ENCODE measurements around the gene CHRNA7.

Gene CHRNA7

DNA sequence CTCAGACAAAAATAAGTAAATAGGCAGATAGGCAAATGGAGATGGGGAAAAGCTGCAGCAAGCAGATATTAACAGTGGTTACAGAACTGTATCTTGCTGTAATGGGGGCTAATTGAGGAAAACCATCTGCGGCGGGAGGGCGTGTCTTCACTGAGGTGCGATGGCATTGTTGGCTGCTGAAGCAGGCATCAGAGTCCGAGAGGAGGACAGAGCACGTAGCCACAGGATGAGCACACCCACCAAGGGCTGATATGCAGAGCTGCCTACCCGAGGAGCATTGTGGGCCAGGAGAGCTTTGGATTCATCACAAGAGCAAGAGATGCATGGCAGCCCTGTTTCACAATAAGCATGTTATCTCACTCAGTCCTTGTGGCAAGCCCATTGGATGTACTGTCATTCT is 30.4 kb downstream of the CHRNA7 start:
- intact Hi-C loops (cut with DNase I), result no loop called here
- no peak for DNase-seq

DNA sequence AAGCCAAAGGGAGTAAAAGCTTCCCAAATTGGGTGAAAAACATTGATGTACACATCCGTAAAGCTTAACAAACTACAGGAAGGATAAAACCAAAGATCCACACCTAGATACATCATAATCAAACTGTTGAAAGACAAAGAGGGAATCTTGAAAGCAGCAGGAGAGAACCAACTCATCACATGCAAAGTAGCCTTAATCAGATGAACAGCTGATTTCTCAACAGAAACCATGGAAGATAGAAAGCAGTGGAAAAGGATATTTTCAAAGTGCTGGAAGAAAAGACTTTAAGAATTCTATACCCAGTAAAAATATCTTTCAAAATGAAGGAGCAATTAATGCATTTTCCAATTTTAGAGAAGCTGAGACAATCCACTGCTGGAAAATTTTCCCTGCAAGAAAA is 36.8 kb downstream of the CHRNA7 start:
- intact Hi-C loops (cut with DNase I), result no loop called here
- DNase-seq, result no peak

DNA sequence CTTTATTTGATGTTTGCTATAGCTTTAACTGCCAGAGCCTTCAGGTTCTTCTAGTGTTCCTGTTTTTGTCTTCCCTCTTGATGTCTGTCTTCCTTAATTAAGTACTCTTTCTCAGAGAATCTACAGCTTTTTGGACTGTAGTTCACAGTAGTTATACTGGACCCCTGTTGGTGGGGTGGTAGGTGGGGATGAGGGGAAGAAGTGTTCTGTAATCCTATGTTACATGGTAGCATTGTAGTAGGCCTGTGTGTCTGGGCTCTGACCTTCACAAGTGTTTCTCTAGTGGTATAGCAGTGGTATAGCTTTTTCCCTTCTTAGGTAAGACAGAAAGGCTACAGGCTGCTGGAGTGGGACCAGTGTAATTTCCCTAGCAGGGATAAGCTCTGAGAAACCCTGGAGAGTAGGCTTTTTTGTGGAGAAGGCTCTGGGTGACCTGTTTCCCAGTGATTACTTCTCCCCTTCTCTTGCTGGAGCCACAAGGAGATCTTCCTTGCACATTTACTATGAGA is 59.6 kb downstream of the CHRNA7 start:
- no peak for DNase-seq
- intact Hi-C loops (cut with DNase I), result no loop called here

DNA sequence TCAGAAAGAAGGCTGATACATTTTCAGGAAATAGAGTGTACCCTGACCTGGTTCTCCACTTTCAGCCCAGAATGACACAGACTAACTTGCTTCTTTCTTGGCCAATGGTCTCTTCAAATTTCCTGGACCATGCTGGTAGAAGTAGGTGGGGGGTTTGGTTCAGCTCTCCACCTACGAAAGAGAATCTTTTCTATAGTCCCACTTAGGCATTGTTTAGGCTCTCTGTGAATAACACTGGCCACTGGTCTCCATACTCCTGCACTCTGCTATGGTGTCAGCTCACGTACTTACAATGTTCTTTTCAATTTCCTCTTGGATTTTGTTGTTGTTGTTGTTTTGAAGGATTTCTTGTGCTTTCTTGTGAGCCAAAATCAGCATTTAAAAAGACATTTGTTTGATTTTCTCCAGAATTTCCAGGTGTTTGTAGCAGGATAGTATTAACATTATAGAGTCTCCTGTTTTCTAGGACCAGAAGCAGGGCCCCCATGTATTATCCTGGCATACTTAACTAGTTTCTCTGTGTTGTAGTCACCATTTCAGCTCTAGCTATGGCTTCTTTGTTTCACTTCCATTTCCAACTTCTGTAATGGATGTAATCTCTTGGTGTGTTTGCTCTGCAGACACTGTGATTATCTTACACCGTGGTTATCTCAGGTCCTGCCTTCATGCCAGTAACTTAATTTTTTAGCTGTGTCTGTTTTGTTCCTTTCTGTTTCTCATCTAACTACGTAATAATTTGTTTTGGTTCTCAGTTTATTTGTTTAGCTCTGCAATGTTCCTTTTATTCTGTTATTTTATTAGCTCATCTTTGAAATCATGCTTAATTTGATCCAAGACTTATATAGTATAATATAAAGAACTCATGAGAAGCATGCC is 61.4 kb downstream of the CHRNA7 start:
- no peak for DNase-seq
- intact Hi-C loops (cut with DNase I), result no loop called here

DNA sequence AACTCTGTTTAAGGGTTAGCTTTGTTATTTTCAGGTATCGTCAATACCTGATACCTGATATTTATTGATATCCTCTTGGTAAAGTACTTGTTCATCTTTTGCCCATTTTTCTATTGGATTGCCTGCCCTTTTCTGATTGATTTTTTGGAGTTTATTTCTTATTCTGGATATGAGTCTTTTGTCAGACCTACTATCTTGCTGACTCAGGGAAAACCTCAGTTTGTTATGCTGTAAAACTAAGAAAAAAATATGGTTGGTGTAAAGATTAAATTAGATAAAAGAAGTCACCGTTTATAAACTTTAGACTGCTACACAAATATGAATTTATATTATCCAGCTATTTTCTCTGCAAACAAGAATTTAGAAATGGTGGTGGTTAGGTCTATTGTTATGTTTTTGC is 65.9 kb downstream of the CHRNA7 start:
- intact Hi-C loops (cut with DNase I), result no loop called here

DNA sequence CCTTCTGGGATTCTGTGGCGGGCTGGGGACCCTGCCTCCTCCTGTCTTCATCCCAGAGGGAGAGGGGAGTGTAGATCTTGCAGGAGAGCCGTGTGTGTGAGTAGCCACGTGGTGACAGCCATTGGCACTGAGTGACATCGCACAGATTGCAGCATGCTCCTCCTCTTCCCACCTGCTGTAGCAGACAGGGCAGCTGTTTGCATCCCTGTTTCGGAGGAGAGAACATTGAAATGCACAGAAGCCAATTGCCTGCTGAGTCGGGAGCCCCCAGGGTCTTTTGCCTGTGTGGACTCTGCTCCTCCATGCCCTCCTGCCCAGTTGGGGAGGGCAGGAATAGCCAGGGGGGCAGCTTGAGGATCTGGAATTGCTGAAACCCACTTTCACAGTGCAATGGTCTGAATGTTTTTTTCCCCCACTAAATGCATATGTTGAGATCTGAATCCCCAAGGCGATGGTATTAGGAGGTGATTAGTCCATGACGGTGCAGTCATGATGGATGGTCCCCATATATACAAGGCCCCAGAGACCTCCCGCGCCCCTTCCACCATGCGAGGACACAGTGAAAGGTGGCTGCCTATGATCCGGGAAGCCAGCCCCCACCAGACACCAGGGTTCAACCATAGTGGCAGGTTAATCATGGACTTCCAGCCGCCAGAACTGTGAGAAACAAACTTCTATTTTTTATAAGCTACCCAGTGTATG is 66.8 kb downstream of the CHRNA7 start:
- DNase-seq, result no peak
- intact Hi-C loops (cut with DNase I), result no loop called here

More for the DNA sequence above, 65.9 kb downstream of the CHRNA7 start:
- DNase-seq, result no peak

DNA sequence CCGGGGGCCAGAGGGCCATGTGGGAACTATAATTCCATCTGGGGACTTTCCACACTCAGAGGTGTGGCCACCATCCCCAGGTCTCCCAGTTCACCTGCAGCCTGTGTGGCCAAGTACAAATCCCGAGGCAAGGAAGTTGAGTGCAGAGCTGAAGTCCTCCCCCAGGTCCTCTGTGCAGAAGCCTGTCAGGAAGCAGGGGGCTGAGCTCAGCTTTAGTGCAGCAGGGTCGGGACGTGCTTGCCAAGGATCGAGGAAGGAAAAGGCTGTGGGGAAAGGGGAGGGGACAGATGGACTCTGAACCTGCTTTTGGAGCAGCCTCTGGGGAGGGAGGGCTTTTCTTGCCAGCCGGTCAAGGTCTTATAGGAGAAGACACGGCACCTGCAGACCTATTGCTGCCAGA is 67.7 kb downstream of the CHRNA7 start:
- no peak for DNase-seq
- intact Hi-C loops (cut with DNase I), result no loop called here

DNA sequence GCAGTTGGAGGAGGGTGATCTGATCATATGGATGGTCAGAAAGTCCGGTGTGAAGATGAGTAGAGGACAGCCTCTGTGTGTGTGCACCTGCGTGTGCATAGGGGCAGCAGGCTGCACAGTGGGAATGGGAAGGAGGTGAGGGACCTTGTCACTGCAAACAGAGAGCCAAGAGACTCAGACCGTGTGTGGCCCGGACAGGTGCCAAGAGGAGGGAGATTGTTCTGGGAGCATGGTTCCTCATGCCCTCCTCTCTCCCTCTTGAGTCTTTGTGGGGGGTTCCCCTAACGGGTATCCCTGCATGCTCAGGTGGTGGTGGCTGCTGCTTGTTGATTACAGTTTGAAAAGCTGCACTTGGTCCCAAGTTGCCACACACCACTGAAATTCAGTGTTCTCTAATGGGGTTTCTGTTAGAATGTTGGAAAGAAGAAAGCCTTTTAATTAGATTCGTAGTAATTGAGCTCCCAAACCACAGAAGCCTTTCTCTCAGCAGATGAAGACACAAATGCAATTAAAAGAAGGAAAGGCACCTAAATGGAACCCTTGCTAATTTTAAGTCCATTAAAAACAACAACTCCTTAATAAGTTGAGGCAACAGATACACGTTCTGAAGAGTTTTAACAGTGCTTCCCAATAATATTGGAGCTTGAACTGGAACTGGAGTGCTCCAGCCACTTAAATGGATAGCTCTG is 68.9 kb downstream of the CHRNA7 start:
- intact Hi-C loops (cut with DNase I), result no loop called here
- no peak for DNase-seq

DNA sequence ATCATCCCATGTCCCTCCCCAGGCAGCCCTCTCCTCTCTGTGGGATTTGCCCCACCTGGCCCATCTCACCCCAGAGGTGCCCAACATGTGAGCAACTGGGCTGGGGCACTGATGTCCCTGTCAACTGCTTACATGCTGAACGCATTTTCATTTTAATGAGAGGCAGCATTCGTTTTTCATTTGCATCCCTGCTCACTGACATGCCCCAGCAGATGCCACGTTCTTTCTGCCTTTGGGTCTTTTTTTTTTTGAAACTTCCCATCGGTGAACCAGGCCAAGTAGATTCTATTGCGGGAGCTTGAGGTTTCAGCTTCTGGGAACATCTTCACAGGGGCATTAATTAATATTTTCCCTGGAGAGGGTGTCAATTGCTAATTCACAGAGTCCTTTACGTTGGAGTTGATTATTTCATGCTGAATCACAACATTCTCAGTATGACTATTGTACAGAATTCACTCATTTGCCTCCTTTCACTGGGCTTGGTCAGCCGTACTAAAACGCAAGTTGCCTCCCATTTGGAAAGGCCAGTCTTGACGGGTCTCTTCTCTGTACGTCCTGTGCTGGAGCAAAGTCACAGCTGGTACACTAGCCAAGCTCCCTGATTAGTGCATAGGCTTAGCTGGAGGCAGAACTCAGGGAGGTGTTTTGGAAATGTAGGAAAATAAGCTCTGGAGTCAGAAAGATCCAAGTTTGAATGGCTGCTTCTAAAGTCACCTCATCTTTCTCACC is 69.8 kb downstream of the CHRNA7 start:
- intact Hi-C loops (cut with DNase I), result no loop called here
- DNase-seq, result no peak

DNA sequence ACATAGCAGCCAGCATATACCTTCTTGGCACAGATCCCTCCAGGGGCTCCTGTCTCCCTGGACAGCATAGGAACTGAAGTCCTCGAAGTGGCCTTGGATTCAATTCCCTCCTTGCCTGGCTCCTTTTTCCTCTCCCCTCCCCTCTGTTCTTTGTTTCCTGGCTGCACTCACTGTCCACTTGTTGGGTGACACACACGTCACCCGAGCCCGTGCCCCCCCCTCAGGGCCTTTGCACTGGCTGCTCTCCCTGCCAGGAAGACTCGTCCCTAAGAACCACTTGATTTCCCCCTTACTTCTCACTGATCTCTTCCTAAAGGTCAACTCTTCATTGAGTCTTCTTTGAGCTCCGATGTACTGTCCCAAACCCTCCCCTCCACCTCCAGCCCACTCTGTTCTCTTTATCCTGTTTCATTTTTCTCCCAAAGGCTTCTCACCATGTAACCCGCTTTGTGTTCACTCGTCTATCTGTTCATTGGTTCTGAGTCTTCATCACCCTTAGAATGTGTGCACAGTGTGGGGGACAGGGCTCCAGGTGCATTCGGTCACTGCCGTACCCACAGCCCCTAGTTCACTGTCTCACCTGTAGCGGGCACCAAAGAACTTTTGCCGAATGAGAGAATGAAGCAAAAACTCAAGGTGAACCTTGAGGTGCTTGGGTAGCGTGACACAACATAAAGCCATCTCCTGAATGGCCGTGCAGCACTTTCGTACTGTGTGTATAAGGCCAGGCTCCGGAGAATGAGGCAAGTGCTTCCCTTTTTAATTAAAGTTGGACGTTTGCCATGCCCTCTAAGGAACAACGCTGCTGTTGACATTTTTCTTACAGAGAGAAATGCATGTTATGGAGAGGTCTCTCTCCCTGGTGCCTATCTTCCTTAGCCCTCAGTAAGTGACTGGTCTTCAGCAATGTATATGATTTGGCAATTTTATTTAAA is 74.0 kb downstream of the CHRNA7 start:
- DNase-seq, result no peak
- intact Hi-C loops (cut with DNase I), result no loop called here

DNA sequence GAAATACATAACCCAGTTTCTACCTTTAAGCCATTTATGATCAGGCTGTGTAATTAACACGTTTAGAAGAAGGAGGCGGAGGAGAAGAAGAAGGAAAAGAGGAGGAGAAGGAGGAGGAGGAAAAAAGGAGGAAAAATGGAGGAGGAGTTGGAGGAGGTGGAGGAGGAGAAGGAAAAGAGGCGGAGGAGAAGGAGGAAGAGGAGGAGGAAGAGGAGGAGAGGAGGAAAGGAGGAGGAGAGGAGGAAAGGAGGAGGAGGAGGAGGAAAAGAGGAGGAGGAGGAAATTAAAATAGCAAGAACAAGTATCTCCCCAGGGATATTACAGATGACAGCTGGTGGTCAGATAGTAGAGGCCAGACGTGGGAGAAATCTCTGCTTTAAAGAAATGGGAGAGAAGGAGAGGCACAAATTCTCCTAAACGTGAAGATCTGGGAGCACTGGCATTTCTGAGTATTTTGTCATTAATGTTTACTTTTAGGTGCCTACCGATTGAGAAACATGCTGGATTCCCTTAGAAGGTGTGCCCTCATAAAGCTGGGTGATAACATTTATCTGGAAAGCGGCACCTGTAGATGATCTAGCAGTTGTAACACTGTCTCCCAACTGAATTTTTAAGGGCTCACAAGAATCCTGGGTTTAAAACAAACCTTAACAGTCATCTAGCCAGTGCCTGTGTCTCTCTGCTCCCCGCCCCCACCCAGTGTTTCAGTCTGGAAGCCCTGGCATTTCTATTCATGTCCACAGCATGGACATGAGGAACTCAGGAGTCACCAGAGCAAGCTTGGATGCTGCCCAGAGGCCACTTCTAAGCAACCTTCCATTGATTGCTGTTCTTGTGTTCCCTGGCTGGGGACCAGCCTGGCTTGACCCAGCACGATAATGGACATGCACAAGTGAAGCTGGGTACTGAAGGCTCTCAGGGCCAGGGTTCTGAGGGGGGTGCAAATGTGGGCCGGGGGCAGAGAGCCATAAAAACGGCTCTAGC is 75.2 kb downstream of the CHRNA7 start:
- intact Hi-C loops (cut with DNase I), result no loop called here
- peak in 1 of 10 donors; percentile 27 for DNase-seq

DNA sequence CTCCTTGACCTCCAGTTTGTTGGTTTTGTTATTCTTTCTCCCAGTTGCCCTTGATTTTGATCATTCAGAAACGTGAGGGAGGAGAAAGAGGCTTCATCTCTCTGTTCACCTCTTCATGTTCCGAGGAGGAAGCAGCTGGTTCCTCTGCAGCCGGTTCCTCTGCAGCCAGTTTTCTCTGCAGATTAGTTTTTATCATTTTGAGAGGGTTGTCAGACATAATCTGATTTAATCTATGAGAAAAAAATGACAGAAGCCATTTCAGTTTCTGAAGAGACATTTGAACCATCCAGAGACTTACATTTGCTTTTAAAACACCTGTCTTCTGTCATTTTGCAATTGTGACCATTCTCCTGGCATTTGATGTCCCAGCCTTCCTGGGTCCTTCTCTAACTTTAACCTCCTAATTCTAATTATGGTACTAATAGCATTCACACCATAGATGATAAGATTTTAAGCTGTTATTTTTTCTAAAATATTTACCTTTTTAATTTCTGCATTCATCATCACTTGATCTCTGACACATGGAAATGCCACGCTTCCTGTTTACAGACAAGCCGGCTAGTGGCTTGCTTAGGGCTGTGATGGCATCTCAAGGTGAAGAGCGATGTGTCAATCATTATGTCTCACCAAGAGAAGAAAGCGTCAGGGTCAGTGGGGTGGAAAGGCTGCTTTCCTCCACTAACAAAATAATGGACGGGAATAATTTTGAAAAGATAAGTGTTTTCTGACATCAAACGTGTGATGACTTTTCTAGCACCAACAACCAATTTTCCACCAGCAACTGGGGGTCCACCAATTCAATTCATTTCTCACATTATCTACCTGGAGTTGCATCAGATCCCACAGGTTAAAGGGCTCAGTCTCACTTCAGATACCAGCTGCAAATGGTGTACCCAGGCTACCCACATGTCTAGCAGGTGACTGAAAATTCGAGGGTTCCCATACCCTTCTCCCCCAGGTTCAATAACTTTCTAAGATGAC is 76.4 kb downstream of the CHRNA7 start:
- DNase-seq, result no peak
- intact Hi-C loops (cut with DNase I), result no loop called here

DNA sequence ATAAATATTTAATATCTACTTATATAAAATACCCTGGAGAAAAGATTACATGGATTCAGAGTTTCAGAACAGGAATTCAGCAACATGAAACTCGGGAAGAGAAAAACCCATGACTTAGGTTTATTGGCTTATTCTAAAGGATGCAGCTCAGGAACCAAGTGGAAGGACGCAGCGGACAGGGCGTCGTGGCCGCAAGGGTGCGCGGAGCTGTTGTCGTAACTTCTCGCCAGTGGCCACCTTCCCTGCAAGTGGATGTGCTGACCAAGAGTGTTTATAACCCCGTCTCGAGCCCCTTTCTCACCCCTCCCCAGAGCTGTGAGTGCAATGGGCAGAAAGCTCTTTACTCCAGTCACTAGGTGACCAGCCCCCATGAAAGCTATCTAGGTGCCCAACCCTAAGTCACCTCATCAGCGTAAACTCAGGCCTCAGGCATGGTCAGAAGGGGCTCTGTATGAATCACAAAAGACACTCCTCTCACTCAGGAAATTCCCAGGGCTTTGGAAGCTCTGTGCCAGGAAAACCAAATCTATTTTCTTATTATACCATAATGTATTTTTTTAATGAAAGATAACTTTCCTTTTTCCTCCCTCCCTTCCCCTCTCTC is 77.3 kb downstream of the CHRNA7 start:
- intact Hi-C loops (cut with DNase I), result no loop called here
- DNase-seq, result no peak

DNA sequence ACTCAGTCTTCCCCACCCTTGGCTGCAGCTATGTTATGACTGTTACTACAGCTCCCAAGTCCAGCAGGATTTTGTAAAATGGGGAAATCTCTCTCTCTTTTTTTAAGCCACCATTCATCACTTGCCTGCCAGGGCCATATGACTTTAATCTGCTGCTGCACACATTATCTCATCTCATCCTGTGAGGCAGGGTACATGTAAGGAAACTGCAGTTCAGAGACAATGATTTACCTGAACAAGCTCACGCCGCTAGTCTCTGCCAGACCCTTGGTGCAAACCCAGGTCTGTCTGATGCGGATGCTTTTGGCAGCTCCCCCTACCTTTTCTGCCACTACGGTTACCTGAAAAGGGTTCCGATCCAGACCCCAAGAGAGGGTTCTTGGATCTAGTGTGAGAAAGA is 78.3 kb downstream of the CHRNA7 start:
- intact Hi-C loops (cut with DNase I), result no loop called here
- no peak for DNase-seq

DNA sequence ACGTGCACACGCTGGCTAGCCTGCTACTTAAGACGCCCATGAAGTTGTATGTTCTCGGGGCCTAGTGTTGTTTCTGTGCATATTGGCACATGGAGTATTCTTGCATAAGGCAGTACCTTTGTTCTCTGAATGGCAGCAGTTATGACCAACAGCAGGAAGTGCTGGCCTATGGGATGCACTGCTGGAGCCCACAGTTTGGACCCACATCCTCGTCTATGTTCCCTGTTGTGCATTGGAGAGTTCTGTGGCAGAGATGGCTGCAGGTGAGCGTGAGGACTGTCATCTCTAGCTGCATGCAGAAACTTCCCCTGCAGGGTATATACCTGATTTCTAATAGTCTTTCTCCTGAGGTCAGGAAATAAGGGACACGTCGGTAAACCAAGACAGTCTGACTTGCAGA is 81.8 kb downstream of the CHRNA7 start:
- DNase-seq, result no peak

DNA sequence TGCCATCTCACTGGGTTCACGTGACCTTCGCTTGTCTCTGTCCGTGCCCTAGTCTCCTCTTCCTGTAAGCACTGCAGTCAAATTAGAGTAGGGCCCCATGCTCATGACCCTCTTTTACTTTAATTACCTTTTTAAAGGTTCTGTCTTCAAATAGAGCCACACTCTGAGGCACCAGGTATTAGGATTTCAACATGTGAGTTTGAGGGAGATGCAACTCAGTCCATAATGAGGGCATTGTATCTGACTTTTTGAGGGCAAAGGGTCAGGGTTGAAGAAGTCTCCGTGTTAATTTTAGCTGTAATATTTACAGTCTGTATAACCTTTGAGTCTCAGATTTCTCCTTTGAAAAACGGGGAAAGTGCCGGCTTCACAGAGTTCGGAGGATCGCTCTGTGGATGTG is 82.9 kb downstream of the CHRNA7 start:
- no peak for DNase-seq
- intact Hi-C loops (cut with DNase I), result no loop called here

More for the DNA sequence above, 81.8 kb downstream of the CHRNA7 start:
- intact Hi-C loops (cut with DNase I), result no loop called here

DNA sequence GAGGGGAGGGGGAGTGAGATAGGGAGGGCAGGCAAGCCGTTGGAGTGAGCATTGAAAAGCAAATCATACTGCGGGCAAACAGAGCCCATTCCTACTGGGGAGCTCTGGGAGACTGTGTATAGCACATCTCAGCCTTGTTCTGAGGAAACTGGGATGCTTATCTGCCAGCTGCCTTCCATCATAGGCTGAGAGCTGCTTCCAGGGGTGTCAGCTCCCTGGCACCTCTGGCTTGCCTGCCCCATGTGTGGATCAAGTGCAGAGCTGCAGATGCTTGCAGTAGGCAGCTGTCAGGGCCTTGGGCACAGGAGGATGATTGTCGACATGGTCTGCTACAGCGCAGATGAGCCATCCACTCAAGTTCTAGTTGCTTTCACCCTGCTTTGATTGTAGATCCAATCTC is 86.8 kb downstream of the CHRNA7 start:
- intact Hi-C loops (cut with DNase I), result no loop called here
- DNase-seq, result no peak

All from posterior cingulate gyrus (tissue), 11 donors.